ENCODE measurements around the gene ALKBH5. TPM values are rescaled to one million over a fixed set of nuclear protein-coding genes. Genes with fewer than 3 reads are reported as not detected.
"Not testable (repeated sequence)": the region's sequence is repeated elsewhere in the genome, so short reads cannot be mapped to it uniquely, and the experiment has no call there.

The ALKBH5 gene
- total RNA-seq, 1 experiment from 2014 or later, result 116 TPM

GRCh38 chr17:18185391-18185790 is 1.8 kb downstream of the ALKBH5 start:
- DNase-seq (ENCODE audit: low spot score), result no peak

- no peak for DNase-seq (ENCODE audit: low spot score)
Observed at GRCh38 chr17:18185832-18186626, 2.4 kb downstream of the ALKBH5 start.

GRCh38 chr17:18186627-18186982 is 3.0 kb downstream of the ALKBH5 start:
- no peak for DNase-seq (ENCODE audit: low spot score)

GRCh38 chr17:18187226-18187625 is 3.6 kb downstream of the ALKBH5 start:
- DNase-seq (ENCODE audit: low spot score), result no peak

- DNase-seq (ENCODE audit: low spot score), result peak; percentile 27
Observed at GRCh38 chr17:18187821-18188761, 4.5 kb downstream of the ALKBH5 start.

GRCh38 chr17:18190628-18191235 is 7.1 kb downstream of the ALKBH5 start:
- DNase-seq (ENCODE audit: low spot score), result no peak

- DNase-seq (ENCODE audit: low spot score), result no peak
Observed at GRCh38 chr17:18191236-18191667, 7.6 kb downstream of the ALKBH5 start.

GRCh38 chr17:18191967-18192366 is 8.3 kb downstream of the ALKBH5 start:
- no peak for DNase-seq (ENCODE audit: low spot score)

- DNase-seq (ENCODE audit: low spot score), result no peak
Observed at GRCh38 chr17:18194394-18194793, 10.8 kb downstream of the ALKBH5 start.

GRCh38 chr17:18194804-18195203 is 11.2 kb downstream of the ALKBH5 start:
- no peak for DNase-seq (ENCODE audit: low spot score)

- no peak for DNase-seq (ENCODE audit: low spot score)
Observed at GRCh38 chr17:18195246-18195645, 11.6 kb downstream of the ALKBH5 start.

GRCh38 chr17:18197535-18198194 is 14.0 kb downstream of the ALKBH5 start:
- no peak for DNase-seq (ENCODE audit: low spot score)

- DNase-seq (ENCODE audit: low spot score), result no peak
Observed at GRCh38 chr17:18198530-18198929, 14.9 kb downstream of the ALKBH5 start.

- DNase-seq (ENCODE audit: low spot score), result no peak
Observed at GRCh38 chr17:18201108-18201507, 17.5 kb downstream of the ALKBH5 start.

GRCh38 chr17:18203308-18203707 is 19.7 kb downstream of the ALKBH5 start:
- no peak for DNase-seq (ENCODE audit: low spot score)

- DNase-seq (ENCODE audit: low spot score), result no peak
Observed at GRCh38 chr17:18205861-18206260, 22.2 kb downstream of the ALKBH5 start.

- DNase-seq (ENCODE audit: low spot score), result no peak
Observed at GRCh38 chr17:18206962-18207361, 23.3 kb downstream of the ALKBH5 start.

GRCh38 chr17:18208092-18208491 is 24.5 kb downstream of the ALKBH5 start:
- no peak for DNase-seq (ENCODE audit: low spot score)

GRCh38 chr17:18213666-18214270 is 30.1 kb downstream of the ALKBH5 start:
- no peak for DNase-seq (ENCODE audit: low spot score)

- DNase-seq (ENCODE audit: low spot score), result not testable (repeated sequence)
Observed at GRCh38 chr17:18216906-18217305, 33.3 kb downstream of the ALKBH5 start.

- DNase-seq (ENCODE audit: low spot score), result peak; percentile 60
Observed at GRCh38 chr17:18217412-18218015, 33.9 kb downstream of the ALKBH5 start.
